Thoracic aorta (tissue), 2 donors: ENCODE measurements around the gene IGFBP3. TPM values are rescaled to one million over a fixed set of nuclear protein-coding genes. Genes with fewer than 3 reads are reported as not detected.
"Not testable (repeated sequence)": the region's sequence is repeated elsewhere in the genome, so short reads cannot be mapped to it uniquely, and the experiment has no call there.

Experiments used
- ATAC-seq: fragments of 150-250 bp; one replicate; pipeline ENCODE4 v1.8.0; 2017; ENCODE audit warnings: low read depth; ENCODE audit not compliant: insufficient number of reproducible peaks, low FRiP score
- DNase-seq: peaks from one replicate; pipeline ENCODE4 v3.0.0-alpha.2; 2020; ENCODE audit warnings: low spot score
- H3K27ac ChIP-seq, 2 donors: fragments of 200-600 bp; sonication (generic); 1 replicate in 1 of 2; 2 replicates in 1 of 2; pipeline ENCODE4 v1.5.1; 2016; ENCODE audit warnings: mild to moderate bottlenecking in 2 of 2, moderate library complexity in 2 of 2
- H3K27me3 ChIP-seq: fragments of 200-600 bp; sonication (generic); replicated peaks from 2 replicates; pipeline ENCODE4 v1.6.0; 2016; ENCODE audit warnings: mild to moderate bottlenecking; ENCODE audit not compliant: insufficient read depth
- H3K36me3 ChIP-seq: fragments of 200-600 bp; sonication (generic); one replicate; pipeline ENCODE4 v1.5.1; 2016
- H3K4me1 ChIP-seq, 2 donors: fragments of 200-600 bp; sonication (generic); 1 replicate in 1 of 2; 2 replicates in 1 of 2; pipeline versions ENCODE4 v1.5.1 to v1.6.0; 2016; ENCODE audit warnings: low read depth in 2 of 2, mild to moderate bottlenecking in 1 of 2; ENCODE audit not compliant: control insufficient read depth in 1 of 2
- H3K4me3 ChIP-seq: fragments of 200-600 bp; sonication (generic); 2 replicates; pipeline ENCODE4 v1.5.1; 2016; ENCODE audit warnings: mild to moderate bottlenecking
- H3K9me3 ChIP-seq: fragments of 200-600 bp; sonication (generic); 2 replicates; pipeline ENCODE4 v1.5.1; 2016
- CTCF ChIP-seq: fragments of 200-600 bp; sonication (generic); IDR thresholded peaks from one replicate; pipeline ENCODE4 v1.5.1; 2019; ENCODE audit warnings: antibody characterized with exemption
- total RNA-seq, 2 donors: library from RNA; depleted of rRNA; stranded (reverse); fragments of >200 nt; gene quantifications; one replicate each; pipeline versions ENCODE4 v1.1.0 to v1.2.3, GENCODE V29; 2016

IGFBP3 gene
- total RNA-seq, 2 donors from 2014 or later, result 884 to 1,323 TPM

GRCh38 chr7:45968312-45968711 is 47.2 kb upstream of the IGFBP3 start:
- H3K4me3 ChIP-seq, result no peak overlapping the region
- no peak overlapping the region for H3K27ac ChIP-seq
- H3K36me3 ChIP-seq, result no peaks in the 10 kb centered on the region
- no peak for TF ChIP-seq CTCF
- no peaks in the 10 kb centered on the region for H3K9me3 ChIP-seq
- DNase-seq, result no peak
- H3K27me3 ChIP-seq, result no peaks in the 10 kb centered on the region
- no peak for ATAC-seq
- H3K4me1 ChIP-seq, result peaks cover 9 to 28% of the 10 kb centered on the region in 2 donors

GRCh38 chr7:45967591-45968157 is 46.6 kb upstream of the IGFBP3 start:
- Histone ChIP-seq H3K9me3 (no peaks in the 10 kb centered on the region), H3K36me3 (no peaks in the 10 kb centered on the region), H3K27me3 (no peaks in the 10 kb centered on the region), H3K4me1 (peaks cover 9 to 28% of the 10 kb centered on the region in 2 donors), H3K4me3 (no peak overlapping the region), H3K27ac (no peak overlapping the region)
- ATAC-seq (no peak), DNase-seq (no peak)
- no peak for TF ChIP-seq CTCF

- no peak overlapping the region for H3K4me3 ChIP-seq
- no peak for TF ChIP-seq CTCF
- H3K4me1 ChIP-seq, result no peaks in the 10 kb centered on the region
- DNase-seq (no peak), ATAC-seq (no peak)
- H3K9me3 ChIP-seq, result no peaks in the 10 kb centered on the region
- no peaks in the 10 kb centered on the region for H3K27me3 ChIP-seq
- no peaks in the 10 kb centered on the region for H3K36me3 ChIP-seq
- no peak overlapping the region for H3K27ac ChIP-seq
These were observed 41.8 kb upstream of the IGFBP3 start for GRCh38 chr7:45962861-45963260.

GRCh38 chr7:45957721-45958120 is 36.6 kb upstream of the IGFBP3 start:
- no peaks in the 10 kb centered on the region for H3K27me3 ChIP-seq
- no peak for ATAC-seq

GRCh38 chr7:45955286-45955685 is 34.2 kb upstream of the IGFBP3 start:
- H3K27ac ChIP-seq, result no peak overlapping the region
- peaks cover 2% of the 10 kb centered on the region for H3K9me3 ChIP-seq
- H3K4me3 ChIP-seq, result no peak overlapping the region
- no peaks in the 10 kb centered on the region for H3K36me3 ChIP-seq
- no peaks in the 10 kb centered on the region for H3K4me1 ChIP-seq
- ATAC-seq (no peak), DNase-seq (no peak)
- no peak for TF ChIP-seq CTCF
- H3K27me3 ChIP-seq, result no peaks in the 10 kb centered on the region

More at GRCh38 chr7:45957721-45958120, 36.6 kb upstream of the IGFBP3 start:
- no peak overlapping the region for H3K27ac ChIP-seq
- H3K36me3 ChIP-seq, result no peaks in the 10 kb centered on the region
- peaks cover 2% of the 10 kb centered on the region for H3K9me3 ChIP-seq
- H3K4me3 ChIP-seq, result no peak overlapping the region
- TF ChIP-seq CTCF, result no peak
- H3K4me1 ChIP-seq, result no peaks in the 10 kb centered on the region
- DNase-seq, result no peak

- not testable (repeated sequence) for H3K9me3 ChIP-seq
These were observed 32.0 kb upstream of the IGFBP3 start for GRCh38 chr7:45953055-45953454.

More at GRCh38 chr7:45953055-45953454, 32.0 kb upstream of the IGFBP3 start:
- not testable (repeated sequence) for H3K4me1 ChIP-seq, H3K27me3 ChIP-seq, ATAC-seq, H3K4me3 ChIP-seq, H3K27ac ChIP-seq, H3K36me3 ChIP-seq, DNase-seq
